Posterior vena cava (tissue), 2 donors: ENCODE results near the gene IL2RA. TPM values are rescaled to one million over a fixed set of nuclear protein-coding genes. Genes with fewer than 3 reads are reported as not detected.

Experiments
- DNase-seq: peaks from one replicate; pipeline ENCODE4 v3.0.0-alpha.2; 2020; ENCODE audit warnings: low spot score
- intact Hi-C, 2 donors: fragments of 100-400 bp; cut with DNase I; formaldehyde crosslinking; loops; one replicate each; pipeline versions ENCODE4 v1.14.1 to v1.14.2; 2022 to 2023
- total RNA-seq, 2 donors: library from RNA; stranded (reverse); fragmentation: NEBNext Ultra II Directional; extraction: Animal tissue kit (Norgen Biotek cat#: 25700); gene quantifications; one replicate each; pipeline ENCODE4 v1.2.1, GENCODE V29; 2021
- donor health status: DM: yes; HTN: yes; CAD: no.
- donor health status: DM: yes; HTN: yes; CAD: no.

Gene IL2RA
- total RNA-seq, 2 donors from 2014 or later, result 0.81 to 6.4 TPM

DNA sequence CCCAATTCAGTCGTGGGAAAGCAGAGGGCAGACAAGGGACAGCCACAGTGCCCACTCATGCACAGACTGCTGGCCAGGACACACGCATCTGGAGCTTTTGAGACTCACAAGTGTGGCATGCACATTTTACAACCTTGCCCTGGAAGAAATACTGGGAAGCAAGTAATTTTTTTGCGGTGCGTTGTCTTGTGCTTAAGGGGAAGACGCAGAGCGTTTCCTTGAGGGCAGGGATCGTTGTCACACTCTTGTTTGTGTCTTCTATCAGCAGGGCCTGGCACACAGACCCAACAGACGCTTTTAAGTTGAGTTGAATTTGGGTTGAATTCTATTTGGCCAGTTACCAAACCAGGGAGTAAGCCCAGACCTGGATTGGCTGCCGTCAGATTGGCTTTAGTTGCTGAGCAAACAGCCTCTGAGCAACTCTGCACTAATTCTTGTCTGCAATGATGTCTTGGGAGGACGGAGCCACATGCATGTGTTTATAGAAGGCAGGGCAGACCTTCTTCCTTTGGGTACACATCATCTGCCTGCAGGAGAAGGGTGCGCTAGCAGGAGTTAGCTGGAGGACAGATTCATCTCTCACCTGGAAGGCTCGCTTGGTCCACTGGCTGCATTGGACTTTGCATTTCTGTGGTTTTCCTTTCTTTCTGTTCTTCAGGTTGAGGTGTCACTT, 38.4 kb downstream of the IL2RA start:
- intact Hi-C loops, result no loop called here
- no peak for DNase-seq

DNA sequence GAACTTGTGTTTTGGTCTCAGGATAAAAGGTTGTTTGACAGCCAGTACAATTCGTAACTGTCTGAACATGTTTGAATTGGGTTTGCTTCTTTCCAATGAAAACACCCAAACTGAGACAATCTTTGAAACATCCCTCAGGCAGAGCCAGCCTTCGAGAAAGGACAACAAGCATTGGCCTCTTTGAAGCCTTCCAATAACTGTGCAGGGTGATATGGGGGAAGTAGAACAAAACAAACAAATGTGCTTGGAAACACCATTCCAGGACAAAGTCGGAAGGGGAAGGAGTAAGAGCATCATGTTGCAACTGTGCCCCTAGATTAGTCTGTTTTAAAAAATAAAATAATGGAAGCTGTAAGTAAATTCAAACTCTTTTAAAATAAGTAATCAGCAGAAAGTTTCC, 39.5 kb downstream of the IL2RA start:
- intact Hi-C loops, result no loop called here
- DNase-seq, result no peak

DNA sequence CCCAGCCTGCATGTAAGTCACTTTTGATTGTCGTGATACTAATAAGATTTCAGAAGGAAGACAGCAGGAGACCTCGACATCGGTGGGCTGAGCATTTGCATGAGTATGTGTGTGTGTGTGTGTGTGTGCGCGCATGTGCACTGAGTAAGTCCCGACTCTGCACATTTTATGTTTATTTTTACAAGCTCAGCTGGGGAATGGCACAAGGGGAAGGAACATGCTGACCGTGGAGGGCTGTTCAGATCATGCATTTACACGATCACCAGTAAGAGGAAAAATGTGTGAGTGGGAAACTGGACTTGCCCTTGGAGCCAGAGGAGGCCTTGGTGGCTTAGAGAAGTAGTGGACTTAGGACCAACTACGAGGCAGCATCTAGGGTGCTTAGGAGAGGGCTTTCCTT, 41.3 kb downstream of the IL2RA start:
- no peak for DNase-seq
- intact Hi-C loops, result loop anchor here in 1 of 2 donors (2.0 kb wide), 1 partner anchor 74 kb away; no protein-coding TSS in a partner anchor

DNA sequence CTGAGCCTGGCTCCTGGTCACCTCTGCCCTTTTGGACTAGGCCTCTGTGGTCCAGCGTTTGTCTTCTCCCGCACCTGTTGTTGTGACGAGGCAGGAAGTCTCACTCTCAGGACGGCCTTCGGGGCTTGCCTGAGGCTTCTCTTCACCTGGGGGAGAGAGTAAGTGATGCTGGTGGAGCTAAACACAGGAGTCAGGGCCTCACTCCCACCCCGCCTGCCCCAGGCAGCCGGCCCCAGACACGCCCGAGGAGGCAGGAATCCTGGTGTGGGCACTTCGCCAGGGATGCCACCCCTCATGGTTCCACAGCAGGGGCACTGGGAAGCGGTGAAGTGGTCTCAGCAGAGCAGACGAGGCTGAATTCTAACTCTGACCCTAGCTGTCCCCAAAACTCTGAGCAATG, 42.4 kb downstream of the IL2RA start:
- intact Hi-C loops, result loop anchor here in 1 of 2 donors (2.0 kb wide), 1 partner anchor 75 kb away; no protein-coding TSS in a partner anchor
- no peak for DNase-seq

DNA sequence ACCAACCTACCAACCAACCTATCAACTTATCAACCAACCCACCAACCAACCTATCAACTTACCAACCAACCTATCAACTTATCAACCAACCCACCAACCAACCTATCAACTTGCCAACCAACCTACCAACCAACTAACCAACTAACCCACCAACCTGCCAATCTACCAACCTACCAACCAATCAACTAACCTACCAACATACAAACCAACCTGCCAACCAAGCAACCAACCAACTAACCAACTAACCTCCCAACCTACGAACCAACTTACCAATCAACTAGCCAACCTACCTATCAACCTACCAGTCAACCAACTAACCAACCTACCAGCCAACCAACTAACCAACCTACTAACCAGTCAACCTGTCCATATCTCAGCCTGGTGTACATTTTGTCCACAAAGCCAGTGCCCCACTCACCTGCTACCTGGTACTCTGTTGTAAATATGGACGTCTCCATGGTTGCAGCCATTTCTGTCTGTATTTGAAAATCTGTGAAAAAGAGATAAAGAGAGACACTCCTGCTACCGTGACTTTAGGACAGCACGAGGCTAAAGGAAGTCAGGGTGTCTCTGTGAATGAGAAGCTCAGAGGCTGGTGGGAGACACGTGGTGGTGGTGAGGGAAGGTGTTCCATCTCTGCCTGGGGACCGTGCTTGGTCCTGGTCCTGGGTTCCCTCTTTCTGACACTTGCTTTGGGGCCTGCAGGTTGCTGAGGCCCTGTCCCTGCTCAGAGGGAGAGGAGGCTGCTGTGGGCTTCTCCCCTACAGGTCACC, 43.0 kb downstream of the IL2RA start:
- no peak for DNase-seq

DNA sequence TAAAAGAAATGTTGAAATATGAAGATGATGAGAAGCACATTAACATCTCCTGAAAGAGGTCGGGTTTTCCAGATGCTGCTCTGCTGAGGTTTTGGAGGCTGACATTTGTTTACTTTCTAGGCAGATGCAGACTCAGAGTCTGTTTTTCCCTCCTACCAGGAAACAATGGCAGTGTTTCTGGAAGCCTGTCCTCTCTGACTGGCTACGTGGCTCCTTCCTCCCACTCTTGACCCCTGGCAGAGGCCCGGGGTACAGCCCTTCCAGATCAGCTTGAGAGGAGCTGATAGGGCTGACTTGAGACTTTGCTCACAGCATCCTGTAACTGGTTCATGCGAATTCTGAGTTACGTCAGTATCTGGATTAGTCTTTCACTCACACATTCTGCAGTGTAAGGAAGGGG, 43.7 kb downstream of the IL2RA start:
- DNase-seq, result no peak
- intact Hi-C loops, result no loop called here

More for the DNA sequence above, 43.0 kb downstream of the IL2RA start:
- intact Hi-C loops, result no loop called here

DNA sequence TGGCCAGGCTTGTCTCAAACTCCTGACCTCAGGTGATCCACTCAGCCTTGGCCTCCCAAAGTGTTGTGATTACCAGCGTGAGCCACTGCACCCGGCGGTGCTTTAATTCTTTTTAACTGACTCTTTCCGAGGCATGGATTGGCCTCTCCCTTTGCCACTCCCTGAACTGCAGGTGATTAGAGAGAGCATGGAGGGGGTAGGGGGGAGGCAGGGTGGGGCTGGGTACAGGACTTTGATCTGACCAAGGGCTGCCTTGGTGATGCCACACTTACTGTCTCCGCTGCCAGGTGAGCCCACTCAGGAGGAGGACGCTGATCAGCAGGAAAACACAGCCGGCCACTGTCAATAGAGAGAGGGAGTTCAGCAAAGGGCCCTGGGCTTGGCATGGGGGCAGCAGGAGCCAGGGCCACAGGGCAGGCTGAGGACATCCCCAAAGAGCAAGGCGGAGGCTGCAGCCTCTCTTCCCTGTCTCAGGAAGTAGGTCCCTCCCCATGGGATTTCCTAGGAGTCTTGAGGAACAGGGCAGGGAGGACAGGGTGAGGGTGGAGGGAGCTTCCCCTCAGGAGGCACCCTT, 44.3 kb downstream of the IL2RA start:
- intact Hi-C loops, result no loop called here
- no peak for DNase-seq

DNA sequence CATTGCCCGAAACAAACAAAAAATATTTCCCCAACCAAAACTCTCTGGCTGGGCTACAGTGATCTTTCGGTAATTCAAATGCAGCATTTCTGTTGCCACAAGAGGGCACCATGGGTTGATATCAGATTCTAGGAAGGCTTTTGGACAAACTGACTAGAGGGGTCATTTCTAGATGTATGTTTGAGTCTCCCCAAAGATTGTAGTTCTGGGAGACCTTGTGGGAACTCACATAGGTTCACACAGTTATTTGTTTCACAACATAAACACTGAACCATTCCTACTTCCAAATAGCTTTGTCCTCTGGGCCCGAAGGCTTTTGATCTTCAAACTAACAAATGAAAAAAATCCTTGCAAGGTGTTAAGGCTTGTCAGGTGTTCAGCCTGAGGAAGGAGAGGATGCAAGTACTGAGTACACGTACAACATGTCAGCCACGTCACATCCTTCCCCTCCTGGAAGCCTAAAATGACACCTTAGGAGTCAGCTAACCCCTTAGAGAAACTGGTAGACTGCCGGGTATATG, 47.9 kb downstream of the IL2RA start:
- intact Hi-C loops, result no loop called here
- no peak for DNase-seq

DNA sequence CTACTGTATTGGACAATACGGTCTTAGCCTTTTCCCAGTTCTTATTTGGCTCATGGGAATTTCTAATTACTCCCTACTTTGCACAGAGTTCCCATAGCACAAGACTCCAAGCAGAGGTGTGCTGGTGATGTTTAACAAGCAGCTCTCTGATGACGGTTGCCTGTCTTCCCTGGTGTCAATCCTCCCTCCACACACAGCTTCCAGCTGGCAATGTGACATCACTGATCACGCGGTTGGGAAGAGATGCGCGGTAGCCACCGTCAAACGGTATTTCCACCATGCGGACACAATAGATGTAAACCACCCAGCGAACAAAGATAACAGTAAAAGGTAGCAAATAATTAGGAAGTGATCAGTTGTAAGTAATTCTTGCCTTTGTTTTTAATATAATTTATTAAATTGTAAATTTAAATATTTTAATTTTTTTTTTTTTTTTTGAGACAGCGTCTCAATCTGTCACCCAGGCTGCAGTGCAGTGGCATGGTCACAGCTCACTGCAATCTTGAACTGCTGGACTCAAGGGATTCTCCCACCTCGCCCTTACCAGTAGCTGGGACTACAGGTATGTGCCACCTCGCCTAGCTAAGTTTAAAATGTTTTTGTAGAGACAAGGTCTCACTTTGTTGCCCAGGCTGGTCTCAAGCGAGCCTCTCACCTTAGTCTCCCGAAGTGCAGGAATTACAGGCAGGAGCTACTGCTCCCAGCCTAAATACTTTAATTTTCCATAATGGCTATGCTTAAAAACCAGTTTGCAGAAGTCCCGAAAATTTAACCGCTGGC, 48.6 kb downstream of the IL2RA start:
- intact Hi-C loops, result no loop called here
- DNase-seq, result no peak

DNA sequence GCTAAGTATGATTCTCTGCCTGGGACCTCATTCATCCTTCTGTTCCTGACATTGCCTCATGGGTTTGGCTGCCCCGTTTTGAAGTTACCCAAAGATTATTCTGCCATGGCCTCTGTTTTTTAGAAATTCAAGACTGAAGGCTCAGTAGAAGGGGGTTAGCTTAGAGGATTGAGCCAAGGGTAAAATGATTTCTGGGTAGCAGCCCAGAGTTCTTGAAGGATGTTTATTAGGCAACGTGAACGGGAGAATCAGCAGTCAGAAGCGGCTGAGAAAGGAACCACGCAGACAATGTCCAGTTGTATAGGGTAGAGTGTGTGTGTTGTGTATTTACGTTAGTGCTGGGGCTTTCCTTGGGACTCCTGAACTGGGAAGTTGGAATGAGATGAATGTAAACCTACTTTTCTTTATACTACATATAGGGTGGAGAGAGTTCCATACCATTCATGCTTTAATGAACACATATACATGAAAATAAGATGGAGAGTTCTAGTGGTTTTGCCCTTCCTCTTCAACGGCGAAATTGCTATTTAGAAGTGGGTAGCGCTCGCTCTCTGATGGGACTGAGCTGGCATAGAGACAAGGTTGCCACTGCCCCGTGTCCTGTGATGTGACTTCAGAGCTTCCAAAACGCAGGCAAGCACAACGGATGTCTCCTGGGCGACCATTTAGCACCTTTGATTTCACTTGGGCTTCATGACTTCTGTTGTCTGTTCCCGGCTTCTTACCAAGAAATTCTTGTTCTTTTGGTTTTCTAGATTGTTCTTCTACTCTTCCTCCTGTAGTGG, 49.9 kb downstream of the IL2RA start:
- no peak for DNase-seq
- intact Hi-C loops, result no loop called here

DNA sequence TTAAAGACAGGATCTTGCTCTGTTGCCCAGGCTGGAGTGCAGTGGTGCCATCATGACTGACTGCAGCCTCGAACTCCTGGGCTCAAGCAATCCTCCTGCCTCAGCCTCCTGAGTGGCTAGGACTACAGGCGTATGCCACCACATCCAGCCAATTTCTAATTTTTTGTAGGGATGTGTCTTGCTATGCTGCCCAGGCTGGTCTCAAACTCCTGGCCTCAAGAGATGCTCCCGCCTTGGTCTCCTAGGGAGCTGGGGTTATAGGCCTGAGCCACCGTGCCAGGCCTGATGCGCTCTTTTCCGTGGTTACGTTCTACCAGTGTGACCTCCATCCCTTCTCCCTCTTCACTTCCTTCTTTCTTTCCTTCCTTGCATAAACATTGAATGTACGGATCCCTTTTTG, 50.6 kb downstream of the IL2RA start:
- intact Hi-C loops, result no loop called here
- no peak for DNase-seq

DNA sequence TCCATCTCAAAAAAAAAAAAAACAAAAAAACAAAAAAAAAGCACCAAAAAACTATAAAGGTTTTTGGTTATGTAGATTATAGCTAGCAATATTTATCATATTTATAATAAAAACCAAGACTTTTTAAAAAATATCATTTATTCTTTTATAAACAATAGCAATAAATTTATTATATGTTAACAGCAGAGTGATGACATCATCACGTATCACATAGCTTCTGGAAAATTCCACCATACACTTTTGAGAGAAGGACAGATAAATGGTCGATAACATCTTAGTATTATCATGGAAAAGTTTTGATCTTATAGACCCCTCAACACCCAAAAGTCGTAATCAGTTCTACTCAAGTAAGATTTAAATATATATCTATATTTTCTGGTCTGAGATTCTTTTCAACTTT, 51.6 kb downstream of the IL2RA start:
- no peak for DNase-seq
- intact Hi-C loops, result no loop called here

DNA sequence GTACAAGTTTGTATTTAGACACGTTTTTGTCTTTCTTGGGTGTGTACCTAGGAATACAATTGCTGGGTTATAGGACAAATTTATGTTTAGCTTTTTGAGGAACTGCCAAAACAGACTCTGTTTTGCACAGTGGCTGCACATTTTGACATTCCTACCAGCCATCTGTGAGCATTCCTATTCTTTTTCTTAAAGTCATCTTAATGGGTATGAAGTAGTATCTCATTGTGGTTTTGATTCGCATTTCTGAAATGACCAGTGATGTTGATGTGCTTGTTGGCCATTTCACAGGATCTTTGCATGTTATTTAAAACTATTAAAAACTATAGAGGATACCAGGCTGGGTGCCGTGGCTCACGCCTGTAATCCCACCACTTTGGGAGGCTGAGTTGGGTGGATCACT, 52.2 kb downstream of the IL2RA start:
- DNase-seq, result no peak

DNA sequence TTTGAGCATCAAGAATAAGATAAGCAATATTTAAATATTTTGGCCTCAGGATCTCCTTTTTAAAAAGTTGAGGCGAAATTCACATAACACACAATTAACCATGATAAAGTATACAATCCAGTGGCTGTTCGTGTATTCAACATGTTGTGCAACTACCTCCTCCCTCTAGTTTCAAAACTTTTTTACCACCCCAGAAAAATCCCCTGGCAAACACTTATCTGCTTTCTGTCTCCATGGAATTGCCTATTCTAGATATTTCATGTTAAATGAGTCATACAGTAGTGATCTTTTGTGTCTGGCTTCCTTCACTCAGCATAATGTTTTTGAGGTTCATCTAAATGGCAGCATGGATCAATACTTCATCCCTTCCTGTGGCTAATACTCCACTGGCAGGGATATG, 53.0 kb downstream of the IL2RA start:
- no peak for DNase-seq
- intact Hi-C loops, result no loop called here

More for the DNA sequence above, 52.2 kb downstream of the IL2RA start:
- intact Hi-C loops, result no loop called here

DNA sequence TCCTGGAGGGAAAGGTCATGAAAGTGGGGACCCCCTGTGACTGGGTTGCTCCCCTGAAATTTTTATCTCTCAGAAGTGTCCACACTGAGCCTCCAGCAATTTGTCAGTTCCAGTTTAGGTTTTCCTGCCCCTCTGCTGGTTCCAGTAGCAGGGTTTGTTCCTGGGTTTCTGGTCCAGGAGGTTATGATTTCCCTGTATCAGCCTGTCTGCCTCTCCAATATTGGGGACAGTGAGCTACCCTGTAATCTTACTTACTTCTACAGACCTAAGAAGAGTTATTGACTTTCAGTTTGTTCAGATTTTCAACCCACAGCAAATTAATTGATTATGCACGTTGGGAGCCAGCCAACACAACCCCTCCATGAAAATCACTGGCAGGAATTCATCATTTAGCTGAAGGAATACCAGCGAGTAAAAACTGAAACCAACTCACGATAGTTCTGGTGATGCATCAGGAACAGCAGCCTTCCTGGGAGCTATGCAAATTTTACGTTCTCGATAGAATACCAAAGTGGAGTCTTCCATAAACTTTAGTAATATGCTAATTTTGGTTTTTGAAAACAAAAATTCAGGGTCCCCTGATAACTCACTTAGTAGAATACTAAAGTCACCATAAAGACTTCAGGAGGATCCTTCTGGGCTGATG, 53.5 kb downstream of the IL2RA start:
- no peak for DNase-seq
- intact Hi-C loops, result no loop called here

DNA sequence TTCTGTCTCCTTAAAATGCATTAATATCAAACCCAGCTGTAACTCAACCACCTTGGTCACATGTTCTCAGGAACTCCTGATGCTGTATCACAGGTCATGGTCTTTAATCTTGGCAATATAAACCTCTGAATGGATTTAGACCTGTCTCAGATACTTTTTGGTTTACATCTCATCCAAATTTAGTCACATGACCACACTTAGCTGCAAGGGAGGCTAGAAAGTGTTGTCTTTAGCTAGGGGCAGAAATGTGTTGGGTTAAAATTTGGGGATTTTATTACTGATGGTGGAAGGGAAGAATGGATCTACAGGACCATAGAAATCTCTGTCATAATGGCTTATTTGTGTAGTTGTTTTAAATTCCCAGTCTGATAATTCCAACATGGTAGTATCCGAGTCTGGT, 55.2 kb downstream of the IL2RA start:
- intact Hi-C loops, result no loop called here
- no peak for DNase-seq

DNA sequence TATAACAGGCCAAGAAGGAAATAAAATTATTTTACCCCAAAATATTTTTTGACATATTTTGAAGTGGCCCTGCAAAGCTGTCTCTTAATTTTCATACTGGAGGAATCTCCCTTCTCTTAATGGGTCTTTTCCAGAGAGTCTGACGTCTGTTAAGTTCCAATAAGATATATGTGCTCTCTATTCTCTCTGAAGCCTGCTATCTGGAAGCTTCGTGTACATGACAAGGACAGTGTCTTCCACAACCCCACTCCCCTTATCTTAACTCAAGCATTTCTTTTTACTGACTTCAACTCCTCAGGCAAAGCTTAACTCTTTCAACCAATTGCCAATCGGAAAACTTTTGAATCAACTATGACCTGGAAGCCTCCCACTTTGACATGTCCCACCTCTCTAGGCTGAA, 55.6 kb downstream of the IL2RA start:
- no peak for DNase-seq
- intact Hi-C loops, result no loop called here

DNA sequence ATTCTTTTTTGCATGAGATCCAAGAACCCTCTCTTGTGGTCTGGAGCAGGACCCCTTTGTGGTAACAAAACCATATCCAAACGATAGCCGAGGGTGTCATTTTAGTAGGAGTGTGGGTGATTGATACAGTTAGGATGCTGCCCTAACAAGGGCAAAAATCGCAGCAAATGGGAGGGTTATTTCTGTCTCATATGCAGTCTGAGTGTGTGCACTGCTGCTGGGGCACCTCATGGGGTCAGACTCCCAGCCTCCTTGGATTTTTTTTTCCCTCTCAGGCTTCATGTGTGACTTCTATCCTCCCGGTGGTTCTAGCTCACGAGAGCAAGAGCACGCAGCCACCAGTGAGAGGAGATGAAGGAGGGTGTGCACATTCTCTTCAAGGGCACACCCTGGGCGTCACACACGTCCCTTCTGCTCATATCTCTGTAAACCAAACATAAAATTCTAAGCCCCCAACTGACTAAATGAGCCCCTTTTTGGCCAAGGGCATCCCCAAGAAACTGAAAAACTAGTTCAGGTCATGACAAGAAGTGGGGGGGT, 56.2 kb downstream of the IL2RA start:
- intact Hi-C loops, result no loop called here
- DNase-seq, result no peak
